HG02852 (cell line): ENCODE measurements around the gene SLIT1.

Experiments used
- ATAC-seq: cut with Tn5 transposase; IDR thresholded peaks from one replicate; pipeline ENCODE4 v1.9.1; 2021; ENCODE audit warnings: mild to moderate bottlenecking, moderate library complexity; ENCODE audit not compliant: unreplicated experiment

SLIT1 gene

DNA sequence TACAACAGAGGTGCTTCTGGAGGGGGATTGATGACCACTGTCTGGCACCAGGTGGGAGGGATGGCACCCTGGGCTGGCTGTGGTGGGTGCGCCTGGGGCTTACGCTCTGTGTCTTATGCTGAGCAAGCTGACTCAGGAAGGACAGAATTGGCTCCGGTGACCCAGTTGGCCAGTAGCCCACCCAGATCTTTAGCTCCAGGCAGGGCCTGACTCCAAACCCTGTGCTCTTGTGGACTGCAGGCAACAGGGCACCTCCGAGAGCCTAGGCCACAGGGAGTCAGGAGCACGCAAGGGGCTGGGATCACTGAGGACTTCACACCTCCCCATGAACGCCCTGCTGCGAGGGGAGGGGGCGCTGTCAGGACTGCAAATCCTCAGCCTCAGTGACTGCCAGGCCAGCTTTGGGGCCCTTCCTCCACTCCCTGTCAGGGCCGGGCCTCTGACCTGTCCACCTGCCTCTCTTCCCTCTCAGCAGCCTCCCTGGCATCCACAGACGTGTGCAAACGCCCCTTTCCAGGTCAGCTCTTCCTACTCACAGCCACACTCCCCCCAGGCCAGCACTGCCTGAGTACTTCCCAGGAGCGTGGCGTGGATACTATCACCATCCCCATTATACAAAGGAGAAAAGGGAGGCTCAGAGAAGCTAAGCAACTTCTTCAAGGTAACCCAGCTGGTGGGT lies 118.7 kb downstream of the SLIT1 start:
- no peak for ATAC-seq

DNA sequence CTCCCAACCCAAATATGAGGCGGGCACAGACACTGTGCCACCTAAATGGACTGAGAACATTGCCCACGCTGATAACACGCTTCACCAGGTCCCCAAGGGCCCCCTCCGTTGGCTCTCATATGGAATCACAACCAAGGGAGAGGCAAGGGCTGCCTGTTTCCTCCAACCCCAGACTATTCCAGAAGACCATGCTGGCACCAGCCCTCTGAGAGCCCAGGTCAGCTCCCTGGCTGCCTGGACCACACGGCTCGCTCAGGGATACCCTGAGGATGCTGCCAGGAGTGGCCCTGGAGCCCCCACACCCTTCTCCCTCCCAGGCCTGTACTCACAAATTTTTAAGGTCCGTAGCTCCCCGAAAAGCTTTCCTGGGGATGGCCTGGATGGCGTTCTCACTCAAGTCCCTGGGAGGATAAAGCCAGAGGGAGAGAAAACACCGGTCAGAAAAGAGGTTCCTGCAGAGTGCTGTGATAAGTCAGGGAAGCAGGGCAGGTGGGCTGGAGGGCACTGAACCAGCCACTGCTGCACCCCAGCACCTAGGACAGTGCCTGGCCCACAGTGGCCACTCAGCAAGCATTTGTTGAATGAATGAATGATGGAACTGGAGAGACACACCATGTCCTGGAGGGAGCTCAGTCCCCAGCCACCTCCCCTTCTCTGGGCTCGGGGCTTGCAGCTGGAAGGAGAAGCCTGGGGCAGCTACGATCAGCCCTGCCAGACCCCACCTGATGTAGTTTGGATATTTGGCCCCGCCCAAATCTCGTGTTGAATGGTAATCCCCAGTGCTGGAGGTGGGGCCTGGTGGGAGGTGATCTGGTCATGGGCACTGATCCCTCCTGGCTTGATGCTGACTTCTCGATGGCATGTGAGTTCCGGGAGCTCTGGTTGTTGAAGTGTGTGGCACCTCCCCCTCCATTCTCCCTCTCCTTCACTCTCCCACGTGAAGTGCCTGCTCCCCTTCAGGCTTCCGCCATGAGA lies 119.8 kb downstream of the SLIT1 start:
- ATAC-seq: no peak

DNA sequence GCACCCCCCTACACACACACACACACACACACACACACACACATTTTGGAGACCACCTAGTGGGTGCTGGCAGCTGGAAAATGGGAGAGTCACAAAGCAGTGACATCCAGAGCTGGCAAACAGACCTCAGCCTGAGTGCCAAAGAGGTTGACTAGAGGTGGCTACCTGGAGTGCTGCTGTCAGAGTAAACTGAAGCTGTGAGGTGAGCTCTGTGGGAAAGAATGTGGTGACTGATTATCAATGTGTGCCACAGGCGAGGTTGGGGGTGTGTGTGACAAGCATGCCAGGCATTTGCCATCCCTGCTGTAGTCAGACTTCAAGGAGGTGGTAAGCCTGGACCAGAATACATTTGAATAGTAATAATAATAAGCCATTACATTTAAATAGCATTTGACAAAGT lies 120.6 kb downstream of the SLIT1 start:
- ATAC-seq: no peak

DNA sequence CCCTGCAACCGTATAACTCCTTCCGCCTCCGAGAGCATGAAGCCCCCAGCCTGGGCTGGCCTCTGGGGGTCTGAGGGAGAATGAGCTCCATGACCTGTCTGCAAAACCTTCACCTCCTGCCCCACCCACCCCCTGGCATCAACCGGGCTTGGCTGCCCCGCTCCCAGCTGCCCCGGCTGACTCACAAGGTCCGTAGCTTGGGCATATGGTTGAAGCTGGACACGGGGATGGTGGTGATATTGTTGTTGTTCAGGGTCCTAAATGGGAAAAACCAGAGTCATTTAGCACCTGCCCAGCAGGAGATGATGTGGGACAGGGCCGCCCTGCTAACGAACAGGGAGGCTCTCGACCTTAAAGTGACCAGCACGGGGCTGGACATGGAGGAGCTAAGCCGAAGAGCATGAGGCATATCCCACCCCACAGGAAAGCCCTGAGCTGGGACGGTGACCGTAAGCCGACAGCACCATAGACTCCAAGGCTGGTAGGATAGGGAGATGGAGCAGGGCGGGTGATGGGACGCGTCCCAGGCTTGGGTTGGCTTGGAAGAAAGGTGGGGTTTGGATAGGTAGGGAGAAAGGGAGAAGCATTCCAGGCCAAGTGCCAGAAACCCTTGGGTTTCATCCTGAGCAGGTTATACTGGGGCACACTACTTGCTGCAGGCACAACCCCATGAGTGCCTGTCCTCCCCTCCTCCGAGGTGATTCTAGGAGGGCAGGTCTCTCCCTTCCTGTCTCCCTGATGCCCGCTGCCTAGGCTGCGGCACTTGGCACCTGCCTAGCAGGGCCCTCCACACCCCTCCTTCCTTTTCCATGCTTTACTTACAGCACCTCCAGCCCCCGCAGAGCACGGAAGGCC lies 121.5 kb downstream of the SLIT1 start:
- ATAC-seq: no peak

DNA sequence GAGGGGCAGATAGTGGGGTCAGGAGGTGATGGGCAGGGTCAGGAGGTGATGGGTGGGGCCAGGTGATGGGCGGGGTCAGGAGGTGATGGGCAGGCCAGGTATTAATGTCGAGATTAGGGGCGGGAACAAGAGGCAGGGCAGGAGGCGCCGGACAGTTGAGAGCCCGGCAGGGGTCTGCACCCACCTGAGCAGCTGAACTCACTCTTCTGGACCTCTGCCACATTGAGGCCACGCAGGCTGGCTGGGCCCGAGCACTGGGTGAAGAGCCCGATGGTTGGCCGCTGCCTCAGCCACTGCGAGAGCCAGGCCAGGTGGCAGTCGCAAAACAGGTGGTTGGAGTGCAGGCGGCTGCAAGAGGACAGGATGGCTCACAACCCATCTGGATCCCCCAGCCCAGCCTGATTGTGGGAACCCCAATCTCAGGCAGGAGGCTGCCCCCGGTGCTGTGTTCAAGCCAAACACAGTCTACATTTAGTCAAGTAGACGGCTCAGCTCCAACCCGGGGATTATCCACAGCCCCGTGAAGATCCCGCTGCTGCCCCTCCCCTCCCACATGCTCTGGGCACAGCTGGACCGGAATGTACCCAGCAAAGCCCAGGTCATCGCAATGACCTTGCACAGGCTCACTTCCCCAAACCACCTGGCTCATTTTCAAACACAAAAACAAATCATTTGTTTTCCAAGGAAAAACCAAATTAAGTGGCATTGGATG lies 122.3 kb downstream of the SLIT1 start:
- ATAC-seq: no peak

DNA sequence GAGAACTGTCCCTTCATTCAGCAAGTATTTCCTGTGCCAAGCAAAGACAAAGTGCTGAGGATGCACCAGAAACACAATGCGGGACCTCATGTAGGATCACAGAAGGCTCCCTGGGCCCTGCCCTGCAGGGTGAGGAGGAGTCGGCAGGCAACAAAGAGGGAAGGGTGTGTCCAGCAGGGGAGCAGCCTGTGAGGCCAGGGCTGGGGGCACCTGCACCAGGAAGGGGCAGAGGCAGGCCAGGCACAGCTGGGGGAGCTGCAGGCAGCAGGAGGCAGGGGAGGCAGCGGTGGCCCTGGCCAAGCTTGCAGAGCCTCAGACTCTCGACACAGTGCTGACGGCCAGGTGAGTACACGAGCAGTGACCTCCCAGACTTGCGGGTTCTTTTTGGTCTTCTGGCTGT lies 123.3 kb downstream of the SLIT1 start:
- ATAC-seq: no peak

DNA sequence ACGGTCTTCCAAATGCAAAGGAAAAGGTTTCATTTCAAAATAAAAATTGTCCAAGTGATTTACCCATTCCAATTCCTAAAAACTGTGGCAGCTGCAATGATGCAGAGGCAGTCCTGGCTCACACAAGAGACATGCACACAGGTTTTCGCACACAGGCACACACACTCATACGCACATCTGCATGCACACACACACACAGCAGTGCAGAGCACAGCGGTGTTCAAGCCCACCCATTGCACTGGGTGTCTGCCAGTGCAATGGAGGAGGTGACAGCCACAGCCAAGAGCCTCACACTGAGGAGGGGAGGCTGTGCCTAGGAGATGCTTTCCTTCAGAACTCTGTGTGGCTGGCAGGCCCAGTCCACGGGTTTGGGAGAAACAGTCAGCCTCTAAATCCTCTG lies 123.7 kb downstream of the SLIT1 start:
- ATAC-seq: no peak

DNA sequence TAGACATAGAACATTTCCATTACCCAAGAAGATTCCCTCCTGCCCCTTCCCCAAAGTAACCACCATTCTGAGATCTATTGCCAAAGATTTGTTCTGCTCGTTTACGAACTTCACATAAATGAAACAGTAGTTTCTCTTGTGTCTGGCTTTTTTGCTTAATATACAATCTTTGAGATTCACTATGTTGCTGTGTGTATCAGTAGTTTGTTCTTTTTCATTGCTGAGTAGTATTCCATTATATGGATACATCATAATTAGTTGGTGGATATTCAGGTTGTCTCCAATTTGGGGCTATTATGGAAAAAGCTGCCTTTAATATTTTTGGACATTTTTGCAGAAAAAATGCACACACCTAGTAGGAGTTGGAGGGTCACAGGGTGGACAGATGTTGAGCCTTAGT lies 124.3 kb downstream of the SLIT1 start:
- no peak for ATAC-seq

DNA sequence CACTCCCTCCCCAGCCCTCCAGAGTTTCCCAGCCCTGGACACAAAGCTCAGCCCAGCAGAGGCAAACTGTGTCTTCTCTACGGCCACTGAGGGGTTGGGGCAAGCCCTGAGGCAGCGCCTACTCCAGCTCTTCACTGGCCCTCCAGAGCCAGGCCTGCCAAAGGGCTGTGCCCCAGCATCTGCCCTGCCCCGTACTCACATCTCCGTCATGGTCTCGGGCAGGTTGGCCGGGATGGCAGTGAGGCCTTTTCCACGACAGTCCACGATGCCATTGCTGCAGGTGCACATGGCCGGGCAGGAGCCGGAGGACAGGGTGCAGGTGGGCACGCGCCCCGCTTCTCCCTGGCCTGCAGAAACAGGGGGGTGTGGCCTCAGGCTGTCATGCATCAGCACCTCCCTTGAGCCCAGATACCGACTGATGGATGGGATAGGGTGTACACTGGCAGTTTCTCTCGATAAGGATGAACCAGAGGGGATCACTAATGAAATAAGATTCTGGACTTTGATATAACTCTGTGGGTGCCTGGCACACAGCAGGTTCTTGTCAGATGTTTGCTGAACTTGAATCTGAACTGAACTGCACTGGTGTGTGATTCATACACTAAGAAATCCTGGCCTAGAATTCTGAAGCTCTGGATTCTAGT lies 125.2 kb downstream of the SLIT1 start:
- no peak for ATAC-seq

DNA sequence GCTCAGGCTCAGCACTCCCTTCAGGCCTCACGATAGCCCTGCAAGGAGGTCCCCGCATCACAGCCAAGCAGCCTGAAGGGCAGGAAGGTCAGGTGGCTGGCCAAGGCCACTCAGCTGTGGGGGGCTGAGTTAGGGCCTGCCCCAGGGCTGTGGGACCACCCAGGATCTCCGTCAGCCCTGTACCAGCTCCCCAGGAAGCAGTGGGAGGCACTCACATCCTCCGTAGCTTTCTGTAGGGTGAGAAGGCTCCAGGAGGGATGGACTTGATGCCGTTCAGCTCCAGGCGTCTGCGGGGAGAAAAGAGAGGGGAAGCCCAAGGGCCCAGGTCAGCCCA lies 125.9 kb downstream of the SLIT1 start:
- ATAC-seq: no peak

DNA sequence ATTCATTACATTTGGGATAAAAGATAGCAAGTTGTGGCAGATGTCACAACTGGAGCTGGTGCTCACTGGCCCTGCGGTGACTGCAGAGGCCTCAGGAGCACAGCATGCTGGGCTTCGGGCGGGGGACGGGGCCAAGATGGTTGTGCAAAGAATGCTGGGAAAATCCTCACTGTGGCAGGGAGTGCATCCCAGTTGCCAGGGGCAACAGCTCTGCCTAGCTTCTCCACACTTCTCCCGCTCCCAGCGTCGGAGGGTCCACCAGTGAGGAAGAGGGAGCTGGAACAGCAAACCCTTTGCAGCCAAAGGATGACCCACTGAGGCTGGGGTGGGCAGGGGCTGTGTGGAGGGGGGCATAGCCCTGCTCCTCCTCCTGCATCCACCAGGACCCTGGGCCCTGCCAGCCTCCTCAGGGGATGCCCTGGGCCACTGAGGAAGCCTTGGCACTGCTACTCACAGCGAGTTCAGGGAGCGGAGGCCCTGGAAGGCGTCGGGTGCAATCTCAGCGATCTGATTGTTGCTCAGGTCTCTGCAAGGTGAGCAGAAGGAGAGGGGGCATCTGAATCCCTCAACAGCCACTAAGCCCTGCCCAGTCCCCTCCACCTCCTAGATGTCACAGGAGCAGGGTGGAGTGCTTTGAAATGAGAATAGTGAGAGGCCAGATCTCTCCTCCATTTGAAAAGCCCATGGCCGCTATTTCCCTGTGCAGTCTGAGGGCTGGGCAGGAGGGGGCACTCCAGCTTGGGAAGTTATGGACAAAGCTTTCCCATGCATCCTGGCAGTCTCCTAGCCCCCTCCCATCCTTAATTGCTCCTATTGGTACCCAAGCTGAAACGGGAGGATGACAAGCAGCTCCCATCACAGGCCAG lies 126.5 kb downstream of the SLIT1 start:
- no peak for ATAC-seq

DNA sequence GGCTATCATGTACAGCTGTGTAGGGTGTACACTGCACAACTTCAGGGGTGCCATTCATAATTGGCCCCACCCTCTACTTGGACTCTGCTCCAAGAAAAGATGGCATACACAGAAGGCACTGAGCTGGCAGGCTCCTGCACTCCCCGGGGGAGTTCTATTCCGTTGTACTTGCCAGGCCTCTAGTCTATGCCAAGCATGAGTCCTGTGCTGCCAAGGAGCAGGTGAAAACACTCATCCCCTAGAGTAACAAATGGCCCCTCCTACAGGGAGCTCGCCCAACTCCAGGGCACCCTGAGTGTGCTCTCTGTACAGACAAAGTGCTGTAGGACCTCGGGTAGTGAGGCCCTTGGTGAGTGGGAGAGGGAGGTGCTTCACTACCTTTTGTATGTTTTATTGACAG lies 127.2 kb downstream of the SLIT1 start:
- ATAC-seq: no peak

DNA sequence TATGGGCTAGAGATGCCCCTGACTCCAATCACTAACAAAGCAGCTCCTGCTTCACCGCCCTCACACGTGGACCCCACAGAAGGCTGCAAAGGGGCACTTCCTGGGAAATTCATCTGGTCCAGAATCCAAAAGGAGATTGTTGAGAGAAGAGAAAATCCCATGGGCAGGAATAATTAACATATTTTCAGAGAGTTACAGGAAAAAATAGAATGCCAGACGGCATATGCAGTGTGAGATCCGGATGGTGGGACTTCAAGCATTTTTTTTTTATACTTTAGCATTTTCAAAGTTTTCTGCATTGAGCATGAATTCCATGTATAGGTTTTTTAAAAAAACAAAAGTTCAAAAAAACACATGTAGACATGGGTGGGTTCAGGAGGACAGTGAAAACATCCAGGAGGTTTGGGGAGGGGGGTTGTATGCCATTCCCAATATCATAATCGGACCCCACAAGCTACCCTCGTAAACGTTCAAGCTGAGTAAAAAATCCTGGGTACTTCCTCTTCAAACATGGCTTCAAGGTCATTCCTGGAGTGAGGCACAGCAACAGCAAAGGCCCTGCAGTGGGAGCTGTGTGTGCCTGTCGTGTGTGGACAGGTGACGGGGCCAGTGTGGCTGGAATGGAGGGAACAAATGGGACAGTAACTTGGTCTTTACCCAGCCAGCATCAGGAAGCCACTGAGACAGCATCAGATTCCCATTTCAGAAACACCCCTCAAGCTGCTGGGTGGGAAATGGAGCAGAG lies 128.1 kb downstream of the SLIT1 start:
- ATAC-seq: no peak

DNA sequence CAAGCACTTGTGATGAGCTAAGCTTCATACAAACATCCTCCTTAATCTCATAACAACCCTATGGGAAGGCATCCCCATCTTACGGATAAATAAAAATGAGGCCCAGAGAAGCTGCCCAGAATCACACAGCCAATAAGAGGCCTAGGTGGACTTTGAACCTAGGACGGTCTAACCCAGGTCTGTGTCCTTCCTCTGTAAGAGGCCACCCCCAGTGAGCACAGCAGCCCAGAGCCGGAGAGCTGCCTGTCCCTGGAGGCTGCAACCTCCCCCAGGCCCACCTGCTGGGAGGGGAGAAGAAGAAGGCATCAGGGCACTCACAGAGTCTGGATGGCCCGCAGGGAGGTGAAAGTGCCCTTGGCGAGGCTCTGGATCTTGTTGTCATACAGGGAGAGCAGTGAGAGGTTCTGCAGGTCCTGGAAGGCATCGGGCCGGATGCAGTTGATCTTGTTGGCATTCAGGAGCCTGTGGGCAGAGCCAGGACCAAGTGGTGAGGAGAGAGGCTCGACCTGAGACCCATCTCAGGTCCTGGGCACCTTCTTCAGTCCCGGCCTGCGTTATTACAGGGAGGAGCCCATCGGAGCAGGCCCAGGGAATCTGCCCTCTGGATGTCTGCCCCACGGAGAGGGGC lies 129.6 kb downstream of the SLIT1 start:
- ATAC-seq: no peak

DNA sequence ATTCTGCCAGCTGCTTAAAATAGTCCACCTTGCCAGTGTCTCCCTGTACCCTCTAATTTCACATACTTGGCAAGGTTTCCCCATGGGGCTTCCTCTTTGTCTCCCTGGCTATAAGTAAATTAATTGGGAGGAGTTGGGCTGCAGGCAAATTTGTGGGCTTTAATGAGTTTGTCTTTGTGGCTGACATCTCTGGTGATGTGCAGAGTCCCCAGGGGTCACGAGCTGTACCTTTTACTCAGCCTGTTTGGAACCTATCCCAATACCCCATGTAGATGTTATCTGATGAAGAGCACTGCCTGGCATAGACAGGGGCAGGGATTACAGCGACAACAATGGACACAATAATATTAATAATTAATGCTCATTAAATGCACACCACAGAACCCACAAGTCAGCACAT lies 132.5 kb downstream of the SLIT1 start:
- no peak for ATAC-seq

DNA sequence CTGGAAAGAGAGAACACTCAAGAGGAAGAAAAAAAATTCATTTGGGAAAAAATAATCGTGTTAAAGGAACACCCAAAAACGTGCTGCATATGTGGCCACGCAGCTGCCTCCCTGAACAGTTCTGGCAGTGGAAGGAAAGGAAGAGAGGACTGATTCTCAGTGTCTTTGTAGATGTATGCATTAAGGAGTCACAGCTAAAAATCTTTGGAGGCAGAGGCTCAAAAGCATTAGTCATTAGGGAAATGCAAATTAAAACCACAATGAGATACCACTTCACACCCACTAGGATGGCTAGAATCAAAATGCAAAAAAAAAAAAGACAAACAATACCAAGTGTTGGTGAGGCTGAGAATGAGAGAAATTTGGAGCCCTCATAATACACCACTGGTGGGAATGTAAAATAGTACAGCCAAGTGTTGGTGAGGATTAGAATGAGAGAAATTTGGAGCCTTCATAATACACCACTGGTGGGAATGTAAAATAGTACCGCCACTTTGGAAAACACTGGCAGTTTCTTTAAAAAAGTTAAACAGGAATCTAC lies 134.7 kb downstream of the SLIT1 start:
- ATAC-seq: no peak

DNA sequence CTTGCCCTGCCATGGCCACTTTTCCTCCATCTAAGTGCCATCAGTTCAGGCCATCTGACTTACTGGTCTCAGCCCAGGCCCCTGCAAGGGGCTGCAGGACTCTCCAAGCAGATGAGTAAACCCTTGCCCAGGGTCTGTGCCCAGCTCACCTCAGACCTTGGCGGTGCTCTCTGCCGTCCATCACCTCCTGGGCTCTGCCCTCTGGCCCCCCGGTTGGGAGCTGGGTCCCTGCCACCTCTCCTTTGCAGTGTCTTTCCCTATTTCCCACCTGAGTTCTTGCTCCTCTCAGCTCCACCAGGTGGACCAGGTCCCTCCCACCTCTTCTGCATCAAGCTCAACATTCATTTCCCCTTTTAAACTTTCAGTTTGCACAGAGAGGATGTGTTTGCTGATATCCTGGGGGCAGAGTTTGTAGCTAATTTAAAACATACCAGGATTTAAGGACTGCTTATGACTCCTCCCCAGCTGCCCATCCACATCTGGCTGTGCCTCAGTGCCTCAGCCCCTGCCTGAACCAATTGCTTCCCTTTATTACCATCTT lies 135.5 kb downstream of the SLIT1 start:
- ATAC-seq: no peak

DNA sequence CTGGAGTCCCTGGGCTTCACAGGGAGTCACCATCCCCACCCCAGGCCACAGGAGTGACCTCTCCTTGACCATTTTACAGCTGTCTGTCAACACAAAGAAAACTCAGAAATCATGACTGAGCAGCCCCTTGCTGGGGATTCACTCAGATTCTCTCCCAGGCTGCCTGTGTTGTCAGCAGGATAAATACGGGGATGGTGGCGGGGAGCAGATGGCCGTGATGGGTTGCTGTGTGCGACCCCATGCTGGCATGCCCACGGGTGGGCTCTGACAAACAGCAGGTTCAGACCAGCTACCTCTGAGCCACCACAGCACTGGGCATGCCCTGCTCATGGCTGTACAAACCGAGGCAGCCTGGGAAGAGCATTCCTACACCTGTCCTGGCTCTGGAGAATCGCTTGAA lies 136.1 kb downstream of the SLIT1 start:
- no peak for ATAC-seq
